ENCODE data around the gene ARSK. TPM values are rescaled to one million over a fixed set of nuclear protein-coding genes. Genes with fewer than 3 reads are reported as not detected.

ARSK gene
- total and polyA plus RNA-seq, 12 donors = 2.3 to 15.3 (median 7.7) TPM

DNA sequence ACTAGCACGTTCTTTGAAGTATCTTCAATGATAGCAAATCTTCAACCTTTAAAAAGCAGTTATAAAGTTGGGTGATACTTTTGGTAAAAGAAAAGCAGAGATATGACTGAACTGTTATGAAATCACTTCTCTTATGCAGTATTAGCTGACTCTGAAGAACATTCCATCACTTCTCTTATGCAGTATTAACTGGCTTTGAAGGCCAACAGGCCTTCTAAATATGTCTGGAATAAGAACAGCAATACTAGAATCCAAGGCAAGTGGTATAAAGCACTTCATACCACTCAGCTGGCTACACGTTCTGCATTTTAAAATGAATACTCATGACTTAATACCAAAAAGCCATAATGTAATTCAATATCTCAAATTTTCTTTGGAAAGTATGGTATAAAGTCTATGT is 17.4 kb upstream of the ARSK start:
- Histone ChIP-seq H3K27ac (no peak overlapping the region), H3K9me3 (replicated peaks in 1 of 3) (peaks cover 0 to 4% (median 0%) of the 10 kb centered on the region in 3 donors), H3K4me1 (replicated peaks in 1 of 2) (peaks cover 0 to 15% of the 10 kb centered on the region in 2 donors), H3K27me3 (no peaks in the 10 kb centered on the region), H3K4me3 (no peak overlapping the region), H3K36me3 (replicated peaks in 1 of 2) (peaks cover 0 to 46% of the 10 kb centered on the region in 2 donors)
- intact Hi-C loops (cut with DNase I) = no loop called here
- TF ChIP-seq, protein P1, sequence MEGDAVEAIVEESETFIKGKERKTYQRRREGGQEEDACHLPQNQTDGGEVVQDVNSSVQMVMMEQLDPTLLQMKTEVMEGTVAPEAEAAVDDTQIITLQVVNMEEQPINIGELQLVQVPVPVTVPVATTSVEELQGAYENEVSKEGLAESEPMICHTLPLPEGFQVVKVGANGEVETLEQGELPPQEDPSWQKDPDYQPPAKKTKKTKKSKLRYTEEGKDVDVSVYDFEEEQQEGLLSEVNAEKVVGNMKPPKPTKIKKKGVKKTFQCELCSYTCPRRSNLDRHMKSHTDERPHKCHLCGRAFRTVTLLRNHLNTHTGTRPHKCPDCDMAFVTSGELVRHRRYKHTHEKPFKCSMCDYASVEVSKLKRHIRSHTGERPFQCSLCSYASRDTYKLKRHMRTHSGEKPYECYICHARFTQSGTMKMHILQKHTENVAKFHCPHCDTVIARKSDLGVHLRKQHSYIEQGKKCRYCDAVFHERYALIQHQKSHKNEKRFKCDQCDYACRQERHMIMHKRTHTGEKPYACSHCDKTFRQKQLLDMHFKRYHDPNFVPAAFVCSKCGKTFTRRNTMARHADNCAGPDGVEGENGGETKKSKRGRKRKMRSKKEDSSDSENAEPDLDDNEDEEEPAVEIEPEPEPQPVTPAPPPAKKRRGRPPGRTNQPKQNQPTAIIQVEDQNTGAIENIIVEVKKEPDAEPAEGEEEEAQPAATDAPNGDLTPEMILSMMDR (IDR thresholded peaks at IDR 0.05) = no peak
- DNase-seq = no peak
- WGBS, 4 donors = 74 to 95% (median 88%) methylated on average over 2 of the region's 2 CpGs

DNA sequence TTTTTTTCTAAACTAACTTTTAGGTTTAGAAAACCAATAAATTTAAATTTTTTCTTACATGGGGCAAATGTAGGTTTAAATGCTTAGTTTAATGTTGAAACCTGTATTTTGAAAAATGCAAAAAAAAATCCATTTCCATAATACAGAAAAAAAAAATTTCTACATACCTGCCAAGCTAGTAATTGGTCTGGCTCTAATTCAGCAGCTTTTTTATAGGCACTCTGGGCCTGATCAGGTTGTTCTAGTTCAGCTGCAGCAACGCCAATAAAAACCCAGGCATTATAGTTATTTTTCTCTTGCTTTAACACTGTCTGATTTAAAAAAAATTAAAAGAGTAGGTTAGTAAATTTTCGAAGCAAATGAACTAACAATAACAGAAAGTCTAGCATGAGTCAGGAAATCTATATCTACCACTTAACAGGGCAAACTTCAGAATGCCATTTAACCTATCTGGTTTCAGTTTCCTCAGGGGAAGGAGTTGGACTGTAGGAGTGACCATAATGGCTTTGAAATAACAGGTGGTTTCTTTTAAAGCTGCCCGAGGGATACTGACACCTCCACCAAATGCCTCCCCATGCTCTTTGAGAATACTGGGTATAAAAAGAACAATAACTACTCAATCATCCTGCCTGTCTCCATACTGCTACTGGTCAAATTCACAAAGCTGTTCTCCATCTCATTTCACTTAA is 11.7 kb upstream of the ARSK start:
- no peak for TF ChIP-seq POLR2A (IDR thresholded peaks at IDR 0.05)
- TF ChIP-seq, protein P1 (IDR thresholded peaks at IDR 0.05) = no peak
- H3K27me3 ChIP-seq = no peaks in the 10 kb centered on the region
- no peak for DNase-seq
- intact Hi-C loops (cut with DNase I) = no loop called here
- peaks cover 0 to 54% of the 10 kb centered on the region in 2 donors for H3K36me3 ChIP-seq (replicated peaks in 1 of 2)
- H3K9me3 ChIP-seq (replicated peaks in 1 of 3) = peaks cover 0 to 4% (median 0%) of the 10 kb centered on the region in 3 donors
- H3K27ac ChIP-seq = no peak overlapping the region
- 63 to 66% (median 65%) methylated on average over 3 of the region's 3 CpGs for WGBS, 4 donors
- H3K4me1 ChIP-seq (replicated peaks in 1 of 2) = peaks cover 0 to 5% of the 10 kb centered on the region in 2 donors
- H3K4me3 ChIP-seq = no peak overlapping the region

DNA sequence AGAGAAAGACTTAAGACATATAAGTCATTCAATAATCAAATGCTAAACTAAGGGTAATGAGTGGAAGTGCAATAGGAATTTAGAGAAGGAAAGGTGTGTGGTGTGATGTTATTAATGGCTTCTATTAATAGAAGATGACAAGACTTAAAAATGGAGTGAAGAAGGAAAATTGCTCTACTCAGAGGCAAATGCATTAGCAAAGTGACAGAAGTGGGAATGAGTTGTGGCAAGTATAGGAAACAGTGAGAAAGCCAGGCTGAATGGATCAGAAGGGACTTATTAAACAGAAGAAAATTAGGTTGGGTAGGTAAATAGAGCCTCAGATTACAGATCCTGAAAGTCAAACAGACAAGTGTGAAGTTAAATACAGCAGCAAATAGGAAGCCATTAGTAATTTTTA is 5.9 kb upstream of the ARSK start:
- peaks cover 0 to 26% of the 10 kb centered on the region in 2 donors for H3K36me3 ChIP-seq (replicated peaks in 1 of 2)
- no peaks in the 10 kb centered on the region for H3K27me3 ChIP-seq
- no peak overlapping the region for H3K4me3 ChIP-seq
- no peaks in the 10 kb centered on the region for H3K9me3 ChIP-seq (replicated peaks in 1 of 3)
- intact Hi-C loops (cut with DNase I) = no loop called here
- TF ChIP-seq POLR2A (IDR thresholded peaks at IDR 0.05) = no peak
- TF ChIP-seq, protein P1 (IDR thresholded peaks at IDR 0.05) = no peak
- no peak overlapping the region for H3K27ac ChIP-seq
- DNase-seq = no peak
- H3K4me1 ChIP-seq (replicated peaks in 1 of 2) = peaks cover 5 to 8% of the 10 kb centered on the region in 2 donors

DNA sequence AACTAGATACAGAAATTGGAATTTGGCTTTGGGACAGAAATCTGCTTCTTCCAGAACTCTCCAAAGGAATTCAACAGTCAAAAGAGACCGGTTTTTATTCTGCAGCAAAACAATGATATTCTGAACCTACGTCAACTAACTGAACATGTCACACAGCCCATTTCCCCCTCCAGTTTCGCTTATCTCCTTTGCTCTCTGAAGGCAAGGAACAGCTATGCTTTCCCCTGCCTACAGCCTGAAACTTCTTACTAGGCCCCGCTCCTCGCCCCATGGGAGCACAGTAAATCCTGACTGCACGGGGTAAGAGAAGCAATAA is 612 bp upstream of the ARSK start:
- H3K4me1 ChIP-seq (replicated peaks in 1 of 2) = peaks cover 13 to 21% of the 10 kb centered on the region in 2 donors
- intact Hi-C loops (cut with DNase I) = no loop called here
- H3K27me3 ChIP-seq = no peaks in the 10 kb centered on the region
- H3K4me3 ChIP-seq = peak overlapping the region; percentile 29 to 93 (median 74)
- H3K9me3 ChIP-seq (replicated peaks in 1 of 3) = no peaks in the 10 kb centered on the region
- no peak for DNase-seq
- 0 to 1% (median 0%) methylated on average over 6 of the region's 6 CpGs for WGBS, 4 donors
- H3K36me3 ChIP-seq (replicated peaks in 1 of 2) = peaks cover 0 to 5% of the 10 kb centered on the region in 2 donors
- H3K27ac ChIP-seq = peak overlapping the region; percentile 70 to 93 (median 84)
- TF ChIP-seq POLR2A (IDR thresholded peaks at IDR 0.05) = no peak
- TF ChIP-seq, protein P1 (IDR thresholded peaks at IDR 0.05) = no peak
